CD1c-positive myeloid dendritic cell (primary cell): Measurements from ENCODE around the gene ADGRD1.
A peak's percentile ranks its signal among the peaks of the same experiment; 100 is the strongest.

ENCODE experiments used
- DNase-seq: peaks from one replicate; pipeline ENCODE4 v3.0.0-alpha.2; 2016; ENCODE audit errors: extremely low spot score

Gene ADGRD1

GRCh38 chr12:131102991-131103668 lies 149.4 kb downstream of the ADGRD1 start:
- no peak for DNase-seq

GRCh38 chr12:131103669-131104462 lies 150.2 kb downstream of the ADGRD1 start:
- DNase-seq = no peak

- peak; percentile 86 for DNase-seq
Measured at GRCh38 chr12:131104463-131105350, 151.0 kb downstream of the ADGRD1 start.

- DNase-seq = no peak
Measured at GRCh38 chr12:131105351-131105735, 151.6 kb downstream of the ADGRD1 start.

- DNase-seq = peak; percentile 80
Measured at GRCh38 chr12:131105736-131106348, 152.1 kb downstream of the ADGRD1 start.

- no peak for DNase-seq
Measured at GRCh38 chr12:131106349-131106941, 152.7 kb downstream of the ADGRD1 start.

GRCh38 chr12:131108177-131108955 lies 154.7 kb downstream of the ADGRD1 start:
- no peak for DNase-seq

- DNase-seq = no peak
Measured at GRCh38 chr12:131111446-131111845, 157.7 kb downstream of the ADGRD1 start.

GRCh38 chr12:131112021-131112420 lies 158.3 kb downstream of the ADGRD1 start:
- no peak for DNase-seq

- no peak for DNase-seq
Measured at GRCh38 chr12:131112700-131113290, 159.1 kb downstream of the ADGRD1 start.

GRCh38 chr12:131113568-131114270 lies 160.0 kb downstream of the ADGRD1 start:
- no peak for DNase-seq

- no peak for DNase-seq
Measured at GRCh38 chr12:131114271-131114670, 160.6 kb downstream of the ADGRD1 start.

- DNase-seq = no peak
Measured at GRCh38 chr12:131114942-131115584, 161.4 kb downstream of the ADGRD1 start.

- DNase-seq = no peak
Measured at GRCh38 chr12:131115766-131116467, 162.2 kb downstream of the ADGRD1 start.

- no peak for DNase-seq
Measured at GRCh38 chr12:131116468-131117117, 162.9 kb downstream of the ADGRD1 start.

- no peak for DNase-seq
Measured at GRCh38 chr12:131117438-131118245, 163.9 kb downstream of the ADGRD1 start.

GRCh38 chr12:131118371-131118770 lies 164.7 kb downstream of the ADGRD1 start:
- DNase-seq = no peak
